RWPE2 (cell line): ENCODE results near the gene GJD3.

Source experiments
- ATAC-seq: fragments of 200-7000 bp; cut with Tn5 transposase; 3 replicates; pipeline ENCODE4 v1.9.1; 2021; ENCODE audit warnings: low read depth
- DNase-seq: peaks from one replicate; pipeline ENCODE4 v3.0.0-alpha.2; 2020; ENCODE audit warnings: low spot score
- H3K27ac ChIP-seq: fragments of 450-650 bp; 2 replicates; pipeline ENCODE4 v1.5.1; 2017; ENCODE audit warnings: mild to moderate bottlenecking; ENCODE audit not compliant: poor library complexity, severe bottlenecking
- H3K27me3 ChIP-seq: fragments of 250-450 bp; sonication (Bioruptor Pico); 2 replicates; pipeline ENCODE4 v1.5.1; 2021; ENCODE audit warnings: mild to moderate bottlenecking, moderate library complexity; ENCODE audit not compliant: insufficient read depth, poor library complexity, severe bottlenecking
- H3K36me3 ChIP-seq: fragments of 250-450 bp; sonication (Bioruptor Pico); 2 replicates; pipeline ENCODE4 v1.5.1; 2020; ENCODE audit warnings: low read depth, mild to moderate bottlenecking, moderate library complexity
- H3K4me1 ChIP-seq: fragments of 250-450 bp; sonication (Bioruptor Pico); 2 replicates; pipeline ENCODE4 v1.5.1; 2021; ENCODE audit warnings: mild to moderate bottlenecking, moderate library complexity; ENCODE audit not compliant: insufficient read depth, poor library complexity, severe bottlenecking
- H3K4me3 ChIP-seq: fragments of 250-450 bp; sonication (Bioruptor Pico); 2 replicates; pipeline ENCODE4 v1.5.1; 2021; ENCODE audit warnings: mild to moderate bottlenecking, moderate library complexity; ENCODE audit not compliant: severe bottlenecking
- H3K9me3 ChIP-seq: fragments of 250-450 bp; sonication (Bioruptor Pico); 2 replicates; pipeline ENCODE4 v1.5.1; 2021; ENCODE audit warnings: mild to moderate bottlenecking, moderate library complexity; ENCODE audit not compliant: severe bottlenecking
- CTCF ChIP-seq: fragments of 450-650 bp; IDR thresholded peaks from one replicate; pipeline ENCODE4 v1.5.1; 2017; ENCODE audit warnings: mild to moderate bottlenecking, moderate library complexity; ENCODE audit not compliant: poor library complexity, severe bottlenecking

The GJD3 gene

GRCh38 chr17:40358323-40359038, 6.1 kb downstream of the GJD3 start:
- peaks cover 3% of the 10 kb centered on the region for H3K4me1 ChIP-seq
- ATAC-seq = peak; percentile 73
- peaks cover 25% of the 10 kb centered on the region for H3K36me3 ChIP-seq
- H3K9me3 ChIP-seq = no peaks in the 10 kb centered on the region
- no peaks in the 10 kb centered on the region for H3K27me3 ChIP-seq
- H3K4me3 ChIP-seq = no peak overlapping the region
- DNase-seq = peak; percentile 79
- TF ChIP-seq CTCF = peak; percentile 97
- H3K27ac ChIP-seq = no peak overlapping the region

- no peak overlapping the region for H3K27ac ChIP-seq
- TF ChIP-seq CTCF = no peak
These were observed 7.3 kb downstream of the GJD3 start for GRCh38 chr17:40356990-40357881.

GRCh38 chr17:40355804-40356758, 8.5 kb downstream of the GJD3 start:
- H3K4me1 ChIP-seq = peaks cover 3% of the 10 kb centered on the region
- H3K36me3 ChIP-seq = peaks cover 48% of the 10 kb centered on the region
- ATAC-seq = no peak
- H3K9me3 ChIP-seq = no peaks in the 10 kb centered on the region
- TF ChIP-seq CTCF = no peak
- H3K4me3 ChIP-seq = no peak overlapping the region
- H3K27me3 ChIP-seq = no peaks in the 10 kb centered on the region
- H3K27ac ChIP-seq = no peak overlapping the region
- no peak for DNase-seq

More at GRCh38 chr17:40356990-40357881, 7.3 kb downstream of the GJD3 start:
- no peak for DNase-seq
- no peaks in the 10 kb centered on the region for H3K27me3 ChIP-seq
- no peak for ATAC-seq
- H3K4me1 ChIP-seq = peaks cover 3% of the 10 kb centered on the region
- H3K9me3 ChIP-seq = no peaks in the 10 kb centered on the region
- peaks cover 37% of the 10 kb centered on the region for H3K36me3 ChIP-seq
- H3K4me3 ChIP-seq = no peak overlapping the region

GRCh38 chr17:40355123-40355803, 9.3 kb downstream of the GJD3 start:
- DNase-seq (no peak), ATAC-seq (peak; percentile 54)
- Histone ChIP-seq H3K9me3 (no peaks in the 10 kb centered on the region), H3K36me3 (peaks cover 54% of the 10 kb centered on the region), H3K4me3 (no peak overlapping the region), H3K27me3 (no peaks in the 10 kb centered on the region), H3K4me1 (peaks cover 6% of the 10 kb centered on the region), H3K27ac (no peak overlapping the region)
- TF ChIP-seq CTCF = peak; percentile 82
